ENCODE measurements around the gene TNK1. TPM values are rescaled to one million over a fixed set of nuclear protein-coding genes. Genes with fewer than 3 reads are reported as not detected.

The TNK1 gene
- total and polyA plus RNA-seq, 7 experiments from 2014 or later: 1.5 to 23.4 (median 11.3) TPM

DNA sequence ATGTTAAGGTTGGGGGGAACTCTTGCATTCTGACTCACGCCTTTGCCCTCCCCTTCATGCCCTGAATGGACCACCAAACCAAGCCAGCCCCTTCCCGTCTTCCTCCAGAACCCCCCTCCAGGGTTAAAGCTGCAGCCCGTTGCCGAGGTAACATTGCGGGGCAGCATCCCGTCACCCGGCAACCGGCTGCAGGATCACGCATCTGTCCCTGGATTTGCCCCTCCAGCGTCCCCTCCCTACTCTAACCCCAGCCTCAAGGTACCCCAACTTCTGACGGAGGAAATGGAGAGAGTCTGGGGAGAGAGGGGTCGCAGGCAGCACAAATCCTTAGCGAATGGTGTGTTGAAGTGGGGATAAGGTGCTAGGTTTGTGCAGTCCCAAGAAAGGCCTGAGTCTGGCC lies 26.2 kb downstream of the TNK1 start:
- H3K27me3 ChIP-seq (ENCODE audit: control insufficient read depth in 2 of 2, insufficient read depth in 2 of 2, low read length in 2 of 2): no peaks in the 10 kb centered on the region
- H3K9me3 ChIP-seq (ENCODE audit: control insufficient read depth in 2 of 3, low read length in 3 of 3): no peaks in the 10 kb centered on the region
- H3K36me3 Mint-ChIP-seq: no peaks in the 10 kb centered on the region
- intact Hi-C loops (cut with micrococcal nuclease): no loop called here
- H3K4me1 Mint-ChIP-seq: peaks cover 16 to 23% (median 19%) of the 10 kb centered on the region in 7 donors
- peaks cover 9 to 10% of the 10 kb centered on the region in 2 donors for H3K4me1 ChIP-seq (ENCODE audit: control insufficient read depth in 2 of 2, insufficient read depth in 2 of 2, low read length in 2 of 2)
- H3K27me3 Mint-ChIP-seq: peaks cover 0 to 31% (median 0%) of the 10 kb centered on the region in 5 donors
- peaks cover 0 to 3% (median 0%) of the 10 kb centered on the region in 3 experiments for H3K36me3 ChIP-seq (ENCODE audit: control insufficient read depth in 2 of 3, insufficient read depth in 3 of 3, low read length in 3 of 3)
- peak overlapping the region in 2 of 9 donors; percentile 38 to 70 for H3K27ac Mint-ChIP-seq
- peaks cover 0 to 1% (median 0%) of the 10 kb centered on the region in 11 donors for H3K9me3 Mint-ChIP-seq
- ChIA-PET POLR2A (interaction anchor here (1.1 to 2.4 kb wide), 5 partner anchors 13 to 70 kb away, joined by 3 to 14 read pairs (median 4); partner anchors contain the start of genes PLSCR3 and TMEM102), CTCF (interaction anchor here (1.1 kb wide), 1 partner anchor 24 kb away, joined by 4 read pairs; no protein-coding TSS in a partner anchor)
- no peak overlapping the region for H3K27ac ChIP-seq (ENCODE audit: low read depth, low read length)
- no peak for DNase-seq
- H3K4me3 Mint-ChIP-seq: peak overlapping the region in 5 of 10 donors; percentile 12 to 87 (median 64)
- no peak overlapping the region for H3K4me3 ChIP-seq (ENCODE audit: low read length)
- ATAC-seq: no peak

DNA sequence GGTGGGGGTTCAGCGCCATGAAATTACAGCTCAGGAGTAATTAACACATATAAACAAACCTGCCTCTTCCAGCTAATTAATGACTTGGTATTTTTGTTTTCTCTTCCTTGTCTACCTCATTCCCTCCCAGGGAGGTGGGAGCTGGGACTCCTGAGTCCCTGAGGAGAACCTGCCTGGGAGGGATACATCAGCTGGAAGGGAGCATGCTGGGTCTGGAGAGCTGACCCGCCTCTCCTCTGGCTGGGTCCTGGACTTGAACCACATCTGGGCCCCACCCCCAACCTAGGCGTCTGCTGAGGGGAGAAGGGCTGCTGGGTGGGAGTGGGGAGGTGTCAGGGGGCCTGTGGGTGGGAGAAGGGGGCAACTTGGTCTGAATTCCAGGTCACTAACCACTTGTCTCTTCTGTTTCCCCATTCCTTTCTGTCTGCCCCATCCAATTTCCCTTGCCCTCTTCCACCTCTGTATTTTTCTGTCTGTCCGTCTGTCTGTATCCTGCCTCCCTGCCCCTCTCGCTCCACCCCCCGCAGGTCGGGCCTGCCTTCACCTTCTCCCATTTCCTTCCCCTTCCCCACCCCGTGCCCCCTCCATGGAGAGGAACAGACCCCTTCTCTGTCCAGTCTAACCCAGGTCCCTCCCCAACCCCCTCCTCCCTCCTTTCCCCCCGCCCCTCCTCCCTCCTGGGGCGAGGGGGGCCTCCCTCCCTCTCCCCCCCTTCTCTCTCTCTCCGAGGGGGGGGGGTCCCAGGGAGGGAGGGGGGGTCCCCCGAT lies 26.8 kb downstream of the TNK1 start, which contains the start of gene NLGN2:
Gene NLGN2, plus strand, starts transcription at position 361 of the 767 bp plus-strand sequence. CDS start 411 bp downstream, outside the sequence.
- Mint-ChIP-seq H3K27ac (peak within 1 kb of the TSS in 3 of 9 donors; percentile 70 to 76 (median 71)), H3K4me1 (peaks cover 16 to 23% (median 19%) of the 10 kb centered on the region in 7 donors), H3K27me3 (peaks cover 0 to 31% (median 0%) of the 10 kb centered on the region in 5 donors), H3K4me3 (peak within 1 kb of the TSS in 9 of 10 donors; percentile 12 to 87 (median 61)), H3K9me3 (peaks cover 0 to 1% (median 0%) of the 10 kb centered on the region in 11 donors), H3K36me3 (no peaks in the 10 kb centered on the region)
- ATAC-seq (no peak), DNase-seq (no peak)
- Histone ChIP-seq H3K27me3 (ENCODE audit: control insufficient read depth in 2 of 2, insufficient read depth in 2 of 2, low read length in 2 of 2) (no peaks in the 10 kb centered on the region), H3K27ac (ENCODE audit: low read depth, low read length) (no peak within 1 kb of the TSS), H3K36me3 (ENCODE audit: control insufficient read depth in 2 of 3, insufficient read depth in 3 of 3, low read length in 3 of 3) (peaks cover 0 to 3% (median 0%) of the 10 kb centered on the region in 3 experiments), H3K4me1 (ENCODE audit: control insufficient read depth in 2 of 2, insufficient read depth in 2 of 2, low read length in 2 of 2) (peaks cover 9 to 10% of the 10 kb centered on the region in 2 donors), H3K4me3 (ENCODE audit: low read length) (no peak within 1 kb of the TSS), H3K9me3 (ENCODE audit: control insufficient read depth in 2 of 3, low read length in 3 of 3) (no peaks in the 10 kb centered on the region)
- CTCF ChIA-PET: interaction anchor here (1.1 kb wide), 1 partner anchor 24 kb away, joined by 4 read pairs; no protein-coding TSS in a partner anchor
- intact Hi-C loops (cut with micrococcal nuclease): loop anchor here in 1 of 2 donors (1.0 kb wide), 1 partner anchor 28 kb away; the partner anchor contains the start of gene TMEM102
- POLR2A ChIA-PET: interaction anchor here (1.0 to 2.4 kb wide), 5 partner anchors 20 to 69 kb away, joined by 3 to 14 read pairs (median 4); partner anchors contain the start of gene TMEM102

DNA sequence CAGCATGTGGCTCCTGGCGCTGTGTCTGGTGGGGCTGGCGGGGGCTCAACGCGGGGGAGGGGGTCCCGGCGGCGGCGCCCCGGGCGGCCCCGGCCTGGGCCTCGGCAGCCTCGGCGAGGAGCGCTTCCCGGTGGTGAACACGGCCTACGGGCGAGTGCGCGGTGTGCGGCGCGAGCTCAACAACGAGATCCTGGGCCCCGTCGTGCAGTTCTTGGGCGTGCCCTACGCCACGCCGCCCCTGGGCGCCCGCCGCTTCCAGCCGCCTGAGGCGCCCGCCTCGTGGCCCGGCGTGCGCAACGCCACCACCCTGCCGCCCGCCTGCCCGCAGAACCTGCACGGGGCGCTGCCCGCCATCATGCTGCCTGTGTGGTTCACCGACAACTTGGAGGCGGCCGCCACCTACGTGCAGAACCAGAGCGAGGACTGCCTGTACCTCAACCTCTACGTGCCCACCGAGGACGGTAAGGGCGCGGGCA lies 27.4 kb downstream of the TNK1 start:
- Mint-ChIP-seq H3K4me3 (peak overlapping the region in 6 of 10 donors; percentile 33 to 60 (median 48)), H3K4me1 (peaks cover 10 to 20% (median 16%) of the 10 kb centered on the region in 7 donors), H3K27ac (peak overlapping the region in 1 of 9 donors; percentile 48), H3K27me3 (peaks cover 0 to 31% (median 0%) of the 10 kb centered on the region in 5 donors), H3K36me3 (no peaks in the 10 kb centered on the region), H3K9me3 (peaks cover 0 to 1% (median 0%) of the 10 kb centered on the region in 11 donors)
- intact Hi-C loops (cut with micrococcal nuclease): loop anchor here in 1 of 2 donors (1.0 kb wide), 1 partner anchor 27 kb away; the partner anchor contains the start of gene TMEM102
- Histone ChIP-seq H3K36me3 (ENCODE audit: control insufficient read depth in 2 of 3, insufficient read depth in 3 of 3, low read length in 3 of 3) (peaks cover 0 to 3% (median 0%) of the 10 kb centered on the region in 3 experiments), H3K27me3 (ENCODE audit: control insufficient read depth in 2 of 2, insufficient read depth in 2 of 2, low read length in 2 of 2) (no peaks in the 10 kb centered on the region), H3K4me1 (ENCODE audit: control insufficient read depth in 2 of 2, insufficient read depth in 2 of 2, low read length in 2 of 2) (peaks cover 4 to 6% of the 10 kb centered on the region in 2 donors), H3K4me3 (ENCODE audit: low read length) (no peak overlapping the region), H3K9me3 (ENCODE audit: control insufficient read depth in 2 of 3, low read length in 3 of 3) (no peaks in the 10 kb centered on the region), H3K27ac (ENCODE audit: low read depth, low read length) (no peak overlapping the region)
- ChIA-PET POLR2A (interaction anchor here (1.0 to 2.4 kb wide), 4 partner anchors 14 to 28 kb away, joined by 3 to 14 read pairs (median 5); partner anchors contain the start of genes PLSCR3 and TMEM102), CTCF (interaction anchor here (1.1 kb wide), 1 partner anchor 25 kb away, joined by 4 read pairs; no protein-coding TSS in a partner anchor)
- ATAC-seq: no peak
- peak in 8 of 9 donors; percentile 22 to 49 (median 33) for DNase-seq

DNA sequence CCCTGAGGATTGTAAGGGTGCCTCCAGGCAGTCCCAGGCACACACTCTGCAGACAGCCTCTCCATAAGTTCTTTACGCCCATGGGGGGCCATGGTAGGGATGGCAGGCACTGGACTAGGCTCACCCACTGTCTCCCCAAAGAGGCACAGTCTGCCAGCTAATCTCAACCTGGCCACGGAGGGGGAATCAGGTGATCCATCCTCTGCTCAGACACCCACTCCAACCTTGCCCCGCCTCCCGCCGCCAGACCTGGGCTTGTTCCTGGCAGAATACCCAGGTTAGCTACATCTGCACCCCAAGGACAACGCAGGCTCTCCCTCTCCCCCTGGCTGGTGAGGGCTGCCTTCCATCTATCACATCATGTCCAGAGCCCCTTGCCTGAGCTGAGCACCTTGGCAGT lies 28.0 kb downstream of the TNK1 start:
- intact Hi-C loops (cut with micrococcal nuclease): loop anchor here in 1 of 2 donors (1.0 kb wide), 1 partner anchor 26 kb away; the partner anchor contains the start of gene TMEM102
- no peaks in the 10 kb centered on the region for H3K36me3 Mint-ChIP-seq
- CTCF ChIA-PET: interaction anchor here (0.9 kb wide), 1 partner anchor 26 kb away, joined by 3 read pairs; the partner anchor contains the start of gene TMEM102

DNA sequence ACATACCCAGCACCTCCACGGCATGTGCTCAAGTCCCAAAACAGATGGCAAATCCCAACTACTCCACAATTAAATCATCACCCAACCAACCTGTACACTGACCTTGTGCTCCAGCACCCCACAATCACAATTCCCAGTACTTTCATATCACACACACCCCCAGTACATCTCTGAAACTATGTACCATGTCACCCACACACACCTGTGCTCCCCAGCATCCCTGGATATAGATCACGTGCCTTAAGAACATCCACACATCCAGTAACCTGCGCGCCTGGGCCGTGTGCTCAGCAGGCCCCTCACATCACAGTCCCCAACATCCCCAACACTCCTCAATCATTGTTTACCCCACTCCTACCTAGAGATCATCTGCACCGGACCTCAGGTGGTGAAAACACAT lies 28.8 kb downstream of the TNK1 start:
- intact Hi-C loops (cut with micrococcal nuclease): no loop called here
- Mint-ChIP-seq H3K27me3 (peaks cover 0 to 31% (median 0%) of the 10 kb centered on the region in 5 donors), H3K9me3 (peaks cover 0 to 1% (median 0%) of the 10 kb centered on the region in 11 donors), H3K4me3 (peak overlapping the region in 3 of 10 donors; percentile 23 to 60 (median 47)), H3K36me3 (no peaks in the 10 kb centered on the region), H3K27ac (peak overlapping the region in 3 of 9 donors; percentile 8 to 32 (median 20)), H3K4me1 (peaks cover 9 to 19% (median 15%) of the 10 kb centered on the region in 7 donors)
- peaks cover 3% of the 10 kb centered on the region in 2 donors for H3K4me1 ChIP-seq (ENCODE audit: control insufficient read depth in 2 of 2, insufficient read depth in 2 of 2, low read length in 2 of 2)
- no peaks in the 10 kb centered on the region for H3K27me3 ChIP-seq (ENCODE audit: control insufficient read depth in 2 of 2, insufficient read depth in 2 of 2, low read length in 2 of 2)
- ChIA-PET CTCF (interaction anchor here (0.6 kb wide), 1 partner anchor 101 kb away, joined by 3 read pairs; no protein-coding TSS in a partner anchor), POLR2A (interaction anchor here (1.1 to 2.4 kb wide), 3 partner anchors 16 to 26 kb away, joined by 3 to 14 read pairs (median 5); partner anchors contain the start of genes PLSCR3 and TMEM102)
- no peaks in the 10 kb centered on the region for H3K36me3 ChIP-seq (ENCODE audit: control insufficient read depth in 2 of 3, insufficient read depth in 3 of 3, low read length in 3 of 3)
- no peak overlapping the region for H3K27ac ChIP-seq (ENCODE audit: low read depth, low read length)
- DNase-seq (no peak), ATAC-seq (no peak)
- no peak overlapping the region for H3K4me3 ChIP-seq (ENCODE audit: low read length)
- H3K9me3 ChIP-seq (ENCODE audit: control insufficient read depth in 2 of 3, low read length in 3 of 3): no peaks in the 10 kb centered on the region

More for the DNA sequence above, 28.0 kb downstream of the TNK1 start:
- no peak for DNase-seq
- H3K4me1 Mint-ChIP-seq: peaks cover 9 to 19% (median 15%) of the 10 kb centered on the region in 7 donors
- H3K4me1 ChIP-seq (ENCODE audit: control insufficient read depth in 2 of 2, insufficient read depth in 2 of 2, low read length in 2 of 2): peaks cover 3% of the 10 kb centered on the region in 2 donors
- no peaks in the 10 kb centered on the region for H3K27me3 ChIP-seq (ENCODE audit: control insufficient read depth in 2 of 2, insufficient read depth in 2 of 2, low read length in 2 of 2)
- H3K36me3 ChIP-seq (ENCODE audit: control insufficient read depth in 2 of 3, insufficient read depth in 3 of 3, low read length in 3 of 3): peaks cover 0 to 1% (median 0%) of the 10 kb centered on the region in 3 experiments
- POLR2A ChIA-PET: interaction anchor here (1.0 to 2.4 kb wide), 4 partner anchors 15 to 27 kb away, joined by 3 to 14 read pairs (median 5); partner anchors contain the start of genes PLSCR3 and TMEM102
- H3K27ac Mint-ChIP-seq: peak overlapping the region in 5 of 9 donors; percentile 3 to 83 (median 57)
- H3K9me3 Mint-ChIP-seq: peaks cover 0 to 1% (median 0%) of the 10 kb centered on the region in 11 donors
- peaks cover 0 to 31% (median 0%) of the 10 kb centered on the region in 5 donors for H3K27me3 Mint-ChIP-seq
- no peaks in the 10 kb centered on the region for H3K9me3 ChIP-seq (ENCODE audit: control insufficient read depth in 2 of 3, low read length in 3 of 3)
- peak overlapping the region in 7 of 10 donors; percentile 39 to 60 (median 48) for H3K4me3 Mint-ChIP-seq
- H3K27ac ChIP-seq (ENCODE audit: low read depth, low read length): no peak overlapping the region
- H3K4me3 ChIP-seq (ENCODE audit: low read length): no peak overlapping the region
- ATAC-seq: no peak
